Stimulated activated CD4-positive, alpha-beta T cell treated with anti-CD3 and anti-CD28 coated beads, Interleukin-12 subunit alpha, Interleukin-12 subunit beta, amount 100 ng/mL, for 4 hours (primary cell): ENCODE measurements around the gene GRID2.
"Not testable (repeated sequence)": the region's sequence is repeated elsewhere in the genome, so short reads cannot be mapped to it uniquely, and the experiment has no call there.

Experiments used
- DNase-seq: peaks from one replicate; pipeline ENCODE4 v3.0.0-alpha.2; 2020

GRID2 gene

GRCh38 chr4:93221771-93222170, 918.0 kb downstream of the GRID2 start:
- no peak for DNase-seq

- no peak for DNase-seq
Observed at GRCh38 chr4:93228021-93228420, 924.3 kb downstream of the GRID2 start.

GRCh38 chr4:93232883-93233282, 929.1 kb downstream of the GRID2 start:
- no peak for DNase-seq

GRCh38 chr4:93237521-93237920, 933.8 kb downstream of the GRID2 start:
- no peak for DNase-seq

- no peak for DNase-seq
Observed at GRCh38 chr4:93243262-93243661, 939.5 kb downstream of the GRID2 start.

GRCh38 chr4:93261207-93261606, 957.4 kb downstream of the GRID2 start:
- no peak for DNase-seq

- DNase-seq = no peak
Observed at GRCh38 chr4:93263166-93263565, 959.4 kb downstream of the GRID2 start.

GRCh38 chr4:93267747-93268146, 964.0 kb downstream of the GRID2 start:
- DNase-seq = no peak

- DNase-seq = no peak
Observed at GRCh38 chr4:93285346-93285745, 981.6 kb downstream of the GRID2 start.

GRCh38 chr4:93289241-93289640, 985.5 kb downstream of the GRID2 start:
- no peak for DNase-seq

GRCh38 chr4:93289831-93290230, 986.1 kb downstream of the GRID2 start:
- no peak for DNase-seq

- no peak for DNase-seq
Observed at GRCh38 chr4:93299118-93299517, 995.4 kb downstream of the GRID2 start.

GRCh38 chr4:93300780-93301555, 997.2 kb downstream of the GRID2 start:
- DNase-seq = not testable (repeated sequence)

- DNase-seq = no peak
Observed at GRCh38 chr4:93302310-93302709, 998.5 kb downstream of the GRID2 start.

GRCh38 chr4:93303440-93303839, 999.7 kb downstream of the GRID2 start:
- no peak for DNase-seq

- DNase-seq = no peak
Observed at GRCh38 chr4:93312299-93312698, 1008.5 kb downstream of the GRID2 start.

GRCh38 chr4:93313197-93313596, 1009.4 kb downstream of the GRID2 start:
- DNase-seq = no peak

- DNase-seq = no peak
Observed at GRCh38 chr4:93317057-93317456, 1013.3 kb downstream of the GRID2 start.

- DNase-seq = no peak
Observed at GRCh38 chr4:93317561-93317960, 1013.8 kb downstream of the GRID2 start.

GRCh38 chr4:93319041-93319440, 1015.3 kb downstream of the GRID2 start:
- DNase-seq = no peak

GRCh38 chr4:93320356-93320755, 1016.6 kb downstream of the GRID2 start:
- no peak for DNase-seq

- DNase-seq = no peak
Observed at GRCh38 chr4:93327346-93327745, 1023.6 kb downstream of the GRID2 start.

GRCh38 chr4:93334003-93334402, 1030.2 kb downstream of the GRID2 start:
- no peak for DNase-seq

GRCh38 chr4:93337196-93337595, 1033.4 kb downstream of the GRID2 start:
- no peak for DNase-seq

GRCh38 chr4:93342738-93343137, 1039.0 kb downstream of the GRID2 start:
- no peak for DNase-seq
